Neutrophil (primary cell): ENCODE data around the gene LAMB3.

ENCODE experiments used
- H3K27ac ChIP-seq: fragments of 200-600 bp; sonication (generic); 2 replicates; pipeline ENCODE4 v1.5.1; 2016; ENCODE audit warnings: mild to moderate bottlenecking, moderate library complexity
- H3K27me3 ChIP-seq: fragments of 200-600 bp; sonication (generic); 2 replicates; pipeline ENCODE4 v1.6.0; 2016; ENCODE audit warnings: mild to moderate bottlenecking
- H3K36me3 ChIP-seq: fragments of 200-600 bp; sonication (generic); 2 replicates; pipeline ENCODE4 v1.5.1; 2017
- H3K4me1 ChIP-seq, 2 experiments: fragments of 200-600 bp in 1 of 2; sonication (generic) in 1 of 2; 1 replicate in 1 of 2; 2 replicates in 1 of 2; pipeline versions ENCODE4 v1.5.1 to v1.6.1; 2013 to 2016; ENCODE audit warnings: low read depth in 1 of 2, low read length in 1 of 2, mild to moderate bottlenecking in 1 of 2, moderate library complexity in 1 of 2; ENCODE audit not compliant: control insufficient read depth in 1 of 2, insufficient read depth in 1 of 2
- H3K4me3 ChIP-seq, 2 experiments: fragments of 200-600 bp in 1 of 2; sonication (generic) in 1 of 2; 1 replicate in 1 of 2; 2 replicates in 1 of 2; pipeline ENCODE4 v1.5.1; 2013 to 2016; ENCODE audit warnings: low read depth in 1 of 2, low read length in 1 of 2, mild to moderate bottlenecking in 1 of 2, moderate library complexity in 1 of 2
- H3K9me3 ChIP-seq: fragments of 200-600 bp; sonication (generic); 2 replicates; pipeline ENCODE4 v1.5.1; 2016
- CTCF ChIP-seq: fragments of 200-600 bp; sonication (generic); IDR thresholded peaks from 2 replicates; pipeline ENCODE4 v1.5.1; 2016; ENCODE audit warnings: antibody characterized with exemption

LAMB3 gene

DNA sequence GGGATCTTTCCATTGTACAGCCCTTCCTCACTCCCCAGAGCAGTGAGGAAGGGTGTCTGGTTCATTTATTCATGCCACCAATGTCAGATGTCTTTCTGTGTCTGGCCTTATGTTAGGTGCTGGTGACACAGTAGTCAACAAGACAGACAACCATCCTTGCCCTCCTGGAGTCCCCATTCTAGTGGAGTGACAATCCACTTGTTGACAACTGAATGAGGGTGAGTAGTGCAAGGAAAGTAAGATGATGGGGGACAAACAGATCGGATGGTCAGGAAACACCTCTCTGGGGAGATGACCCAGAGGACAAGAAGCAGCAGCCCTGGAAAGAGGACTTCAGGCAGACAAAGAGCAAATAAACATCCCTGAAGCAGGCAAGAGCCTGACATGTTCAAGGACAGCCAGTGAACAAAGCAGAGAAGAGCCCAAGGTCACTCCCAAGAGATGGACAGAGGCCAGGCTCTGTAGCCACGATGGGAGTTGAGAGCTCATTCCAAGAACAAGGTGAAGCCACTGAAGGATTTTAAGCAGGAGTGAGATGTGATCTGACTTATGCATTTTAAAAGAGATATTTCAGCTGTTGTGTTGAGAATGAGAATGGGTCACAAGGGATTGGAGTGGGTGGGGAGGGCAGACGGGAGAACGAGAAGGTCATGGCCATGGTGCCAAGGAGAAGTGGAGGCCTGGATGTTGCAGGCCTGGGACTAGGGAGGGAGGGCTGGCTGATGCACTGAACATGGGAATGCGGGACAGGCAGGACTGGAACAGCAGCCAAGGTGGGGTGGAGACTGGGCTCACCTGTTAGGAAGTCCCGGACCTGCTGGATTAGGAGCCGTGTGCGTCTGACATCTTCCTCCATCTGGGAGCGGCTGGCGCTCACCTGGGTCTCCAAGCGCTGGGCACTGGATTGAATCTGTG, 30.2 kb downstream of the LAMB3 start:
- no peaks in the 10 kb centered on the region for H3K9me3 ChIP-seq
- no peaks in the 10 kb centered on the region for H3K36me3 ChIP-seq
- TF ChIP-seq CTCF, result no peak
- H3K4me3 ChIP-seq, result no peak overlapping the region
- peaks cover 15 to 42% of the 10 kb centered on the region in 2 experiments for H3K4me1 ChIP-seq
- peaks cover 3% of the 10 kb centered on the region for H3K27me3 ChIP-seq
- H3K27ac ChIP-seq, result no peak overlapping the region

- no peaks in the 10 kb centered on the region for H3K9me3 ChIP-seq
- H3K36me3 ChIP-seq, result no peaks in the 10 kb centered on the region
- H3K4me1 ChIP-seq, result peaks cover 8 to 35% of the 10 kb centered on the region in 2 experiments
- H3K27me3 ChIP-seq, result peaks cover 5% of the 10 kb centered on the region
- no peak overlapping the region for H3K27ac ChIP-seq
- no peak for TF ChIP-seq CTCF
- H3K4me3 ChIP-seq, result no peak overlapping the region
These were observed 30.9 kb downstream of the LAMB3 start for GRCh38 chr1:209621286-209621685.

GRCh38 chr1:209620487-209620884, 31.7 kb downstream of the LAMB3 start:
- no peak for TF ChIP-seq CTCF
- peaks cover 8% of the 10 kb centered on the region for H3K27me3 ChIP-seq
- peaks cover 5 to 32% of the 10 kb centered on the region in 2 experiments for H3K4me1 ChIP-seq
- no peak overlapping the region for H3K4me3 ChIP-seq
- no peaks in the 10 kb centered on the region for H3K36me3 ChIP-seq
- H3K27ac ChIP-seq, result no peak overlapping the region
- H3K9me3 ChIP-seq, result no peaks in the 10 kb centered on the region

- H3K27ac ChIP-seq, result no peak overlapping the region
- no peaks in the 10 kb centered on the region for H3K36me3 ChIP-seq
- no peak for TF ChIP-seq CTCF
These were observed 32.3 kb downstream of the LAMB3 start for GRCh38 chr1:209619696-209620486.

GRCh38 chr1:209618756-209619420, 33.3 kb downstream of the LAMB3 start:
- no peak for TF ChIP-seq CTCF
- peaks cover 5 to 23% of the 10 kb centered on the region in 2 experiments for H3K4me1 ChIP-seq
- H3K27ac ChIP-seq, result no peak overlapping the region
- H3K36me3 ChIP-seq, result no peaks in the 10 kb centered on the region
- no peak overlapping the region for H3K4me3 ChIP-seq
- peaks cover 18% of the 10 kb centered on the region for H3K27me3 ChIP-seq
- H3K9me3 ChIP-seq, result no peaks in the 10 kb centered on the region

More at GRCh38 chr1:209619696-209620486, 32.3 kb downstream of the LAMB3 start:
- no peak overlapping the region for H3K4me3 ChIP-seq
- H3K4me1 ChIP-seq, result peaks cover 5 to 29% of the 10 kb centered on the region in 2 experiments
- peaks cover 14% of the 10 kb centered on the region for H3K27me3 ChIP-seq
- H3K9me3 ChIP-seq, result no peaks in the 10 kb centered on the region
